Stimulated activated naive CD8-positive, alpha-beta T cell treated with anti-CD3 and anti-CD28 coated beads, Interleukin-15, amount 100 ng/mL, for 72 hours (primary cell): ENCODE results near the gene HSPG2.
A peak's percentile ranks its signal among the peaks of the same experiment; 100 is the strongest.

Experiments used
- ATAC-seq: fragments of 150-1000 bp; cut with Tn5 transposase; 2 replicates; pipeline ENCODE4 v1.10.0; 2021; ENCODE audit warnings: mild to moderate bottlenecking, moderate library complexity
- DNase-seq, 2 donors: peaks; one replicate each; pipeline ENCODE4 v3.0.0; 2021 to 2022
- H3K27ac Mint-ChIP-seq, 2 donors: one replicate each; pipeline ENCODE4 v1.8.0; 2022; ENCODE audit warnings: mild to moderate bottlenecking in 2 of 2, mixed read lengths in 2 of 2, moderate library complexity in 2 of 2
- H3K27me3 Mint-ChIP-seq: one replicate; pipeline ENCODE4 v1.8.0; 2022; ENCODE audit warnings: mixed read lengths
- H3K4me1 Mint-ChIP-seq: one replicate; pipeline ENCODE4 v1.8.0; 2022; ENCODE audit warnings: mild to moderate bottlenecking, mixed read lengths
- H3K4me3 Mint-ChIP-seq, 2 donors: one replicate each; pipeline ENCODE4 v1.8.0; 2022; ENCODE audit warnings: mild to moderate bottlenecking in 2 of 2, mixed read lengths in 2 of 2, moderate library complexity in 1 of 2
- H3K9me3 Mint-ChIP-seq, 2 donors: one replicate each; pipeline ENCODE4 v1.8.0; 2022; ENCODE audit warnings: mixed read lengths in 2 of 2

HSPG2 gene

DNA sequence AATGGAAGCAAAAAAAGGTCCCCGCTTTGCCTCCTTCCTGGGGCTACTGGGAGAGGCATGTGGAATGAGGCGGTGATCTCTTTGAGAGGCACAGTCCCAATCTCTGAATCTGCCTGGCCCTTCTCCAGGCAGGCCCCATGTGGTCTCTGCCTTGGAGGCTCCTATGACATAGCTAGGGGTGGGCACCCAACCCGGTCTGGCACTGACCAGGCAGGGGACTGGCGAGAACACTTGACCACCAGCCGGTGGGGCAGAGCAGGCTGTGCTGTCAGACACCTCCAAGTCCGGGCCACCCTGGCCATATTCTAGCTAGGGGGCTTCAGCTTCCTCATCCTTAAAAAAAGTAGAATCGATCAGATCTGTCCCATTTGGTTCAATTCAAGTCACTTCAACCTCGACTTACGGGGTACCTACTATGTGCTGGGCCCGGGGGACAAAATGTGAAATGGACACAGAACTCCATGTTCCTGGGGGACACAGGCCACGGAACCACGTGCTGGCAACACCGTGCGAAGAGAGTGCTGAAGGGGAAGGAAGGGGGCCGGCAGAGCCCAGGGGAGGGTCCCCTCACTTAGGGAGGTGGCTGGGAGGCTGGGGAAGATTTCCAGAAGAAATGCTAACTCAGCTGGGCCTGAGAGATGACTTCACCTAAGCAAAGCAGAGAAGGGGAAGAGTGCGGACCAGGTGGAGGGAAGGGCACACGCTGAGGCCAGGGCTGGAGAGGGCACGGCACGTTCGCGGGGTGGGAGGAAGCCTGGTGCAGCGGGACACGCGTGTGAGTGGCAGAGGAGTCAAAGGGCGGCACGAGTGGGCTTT lies 33.3 kb downstream of the HSPG2 start:
- Mint-ChIP-seq H3K27ac (no peak overlapping the region), H3K9me3 (no peaks in the 10 kb centered on the region), H3K27me3 (no peaks in the 10 kb centered on the region), H3K4me3 (no peak overlapping the region), H3K4me1 (peaks cover 33% of the 10 kb centered on the region)
- no peak for DNase-seq
- no peak for ATAC-seq

DNA sequence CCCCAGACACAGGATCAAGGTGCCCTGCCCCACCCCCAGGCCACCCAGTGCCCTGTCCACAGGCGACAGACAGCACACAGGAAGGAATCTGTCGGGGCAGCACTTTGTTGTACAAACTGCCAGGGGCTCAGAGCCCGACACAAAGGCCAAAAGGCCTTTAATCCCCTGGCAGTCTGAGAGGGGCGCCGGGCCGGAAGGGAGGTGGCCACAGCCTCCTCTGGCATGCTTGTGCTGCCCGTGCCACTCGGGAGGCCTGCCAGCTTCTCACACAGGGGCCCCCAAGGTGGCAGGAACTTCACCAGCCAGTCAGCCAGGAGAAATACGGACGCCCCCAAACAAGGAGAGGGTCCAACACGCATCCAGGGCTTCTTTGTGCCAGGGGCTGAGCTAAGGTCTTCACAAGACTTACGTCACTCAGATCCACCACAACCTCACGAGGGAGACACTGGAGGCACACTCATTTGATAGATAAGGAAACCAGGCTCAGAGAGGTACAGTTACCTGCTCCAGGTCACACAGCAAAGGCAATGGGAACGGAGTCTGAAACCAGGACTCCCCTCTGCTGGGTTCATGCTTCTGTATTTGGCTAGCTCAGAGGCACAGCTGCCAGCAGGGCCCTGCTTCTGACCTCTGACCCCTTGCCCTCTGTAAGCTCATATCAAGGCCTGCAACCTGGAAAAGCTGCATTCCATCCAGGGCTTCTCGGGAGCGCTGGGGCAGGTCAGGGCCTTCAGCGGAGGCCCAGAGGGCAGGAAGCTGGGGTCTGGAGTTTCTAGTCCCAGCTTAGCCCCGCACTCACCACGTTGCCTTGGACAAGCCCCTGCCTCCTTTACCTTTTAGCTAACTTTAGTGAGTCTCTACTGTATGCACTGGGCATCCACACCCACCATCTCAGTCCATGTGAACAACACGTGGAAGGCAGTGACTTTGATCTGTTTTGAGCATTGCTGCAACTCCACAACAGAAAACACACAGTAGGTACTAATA lies 34.8 kb downstream of the HSPG2 start:
- no peak for DNase-seq

DNA sequence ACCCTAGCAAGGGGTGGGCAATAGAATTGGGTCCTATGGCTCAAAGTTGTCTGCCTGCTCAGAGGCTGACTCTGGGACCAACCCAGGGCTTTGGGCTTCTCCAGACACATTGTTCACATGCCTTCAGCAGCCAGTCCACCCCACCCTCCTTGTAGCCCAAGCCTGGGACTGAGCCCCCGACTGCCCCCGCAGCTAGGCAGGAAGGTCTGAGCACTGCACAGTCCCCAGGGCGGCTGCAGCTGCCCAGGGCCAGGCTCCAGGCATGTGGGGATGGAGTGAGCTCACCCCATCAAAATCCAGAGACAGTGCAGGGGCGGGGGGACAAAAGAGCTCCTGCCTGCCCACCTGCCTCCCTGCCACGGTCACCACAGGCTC lies 35.6 kb downstream of the HSPG2 start:
- H3K9me3 Mint-ChIP-seq = no peaks in the 10 kb centered on the region
- no peak overlapping the region for H3K4me3 Mint-ChIP-seq
- no peaks in the 10 kb centered on the region for H3K27me3 Mint-ChIP-seq
- ATAC-seq (no peak), DNase-seq (no peak)
- H3K27ac Mint-ChIP-seq = no peak overlapping the region
- H3K4me1 Mint-ChIP-seq = peaks cover 30% of the 10 kb centered on the region

More for the DNA sequence above, 34.8 kb downstream of the HSPG2 start:
- Mint-ChIP-seq H3K9me3 (no peaks in the 10 kb centered on the region), H3K27me3 (no peaks in the 10 kb centered on the region), H3K27ac (peak overlapping the region in 1 of 2 donors; percentile 9), H3K4me1 (peaks cover 30% of the 10 kb centered on the region), H3K4me3 (no peak overlapping the region)
- ATAC-seq = no peak

DNA sequence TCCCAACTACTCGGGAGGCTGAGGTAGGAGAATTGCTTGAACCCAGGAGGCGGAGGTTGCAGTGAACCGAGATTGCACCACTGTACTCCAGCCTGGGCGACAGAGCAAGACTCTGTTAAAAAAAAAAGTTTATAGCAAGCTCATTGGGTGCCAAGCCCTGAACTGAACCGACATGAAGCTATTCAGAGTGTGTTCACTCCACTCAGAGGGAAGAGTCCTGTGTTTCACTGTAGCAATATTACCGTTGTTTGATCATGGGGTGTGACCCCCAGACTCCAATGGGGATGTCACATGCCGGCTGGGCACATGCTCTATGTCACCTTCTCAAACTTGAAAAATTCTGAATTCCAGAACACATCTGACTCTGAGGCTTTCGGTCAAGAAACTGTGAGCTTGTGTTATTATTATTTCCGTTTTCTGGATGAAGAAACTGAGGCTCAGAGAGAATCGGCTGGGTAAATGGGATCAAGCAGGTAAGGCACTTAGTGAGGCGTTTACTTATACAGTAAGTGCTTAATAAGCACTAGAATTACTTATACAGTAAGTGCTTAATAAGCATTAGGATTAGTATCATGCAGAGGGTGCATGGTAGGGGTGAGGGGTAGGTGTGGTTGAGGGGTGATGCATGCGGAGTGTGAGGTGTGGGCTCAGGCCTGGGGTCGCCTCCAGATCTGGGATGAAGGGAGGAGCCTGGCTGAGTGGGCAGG lies 36.2 kb downstream of the HSPG2 start:
- H3K27ac Mint-ChIP-seq = no peak overlapping the region
- DNase-seq (no peak), ATAC-seq (no peak)
- no peaks in the 10 kb centered on the region for H3K27me3 Mint-ChIP-seq
- H3K4me1 Mint-ChIP-seq = peaks cover 30% of the 10 kb centered on the region
- no peaks in the 10 kb centered on the region for H3K9me3 Mint-ChIP-seq
- H3K4me3 Mint-ChIP-seq = no peak overlapping the region

DNA sequence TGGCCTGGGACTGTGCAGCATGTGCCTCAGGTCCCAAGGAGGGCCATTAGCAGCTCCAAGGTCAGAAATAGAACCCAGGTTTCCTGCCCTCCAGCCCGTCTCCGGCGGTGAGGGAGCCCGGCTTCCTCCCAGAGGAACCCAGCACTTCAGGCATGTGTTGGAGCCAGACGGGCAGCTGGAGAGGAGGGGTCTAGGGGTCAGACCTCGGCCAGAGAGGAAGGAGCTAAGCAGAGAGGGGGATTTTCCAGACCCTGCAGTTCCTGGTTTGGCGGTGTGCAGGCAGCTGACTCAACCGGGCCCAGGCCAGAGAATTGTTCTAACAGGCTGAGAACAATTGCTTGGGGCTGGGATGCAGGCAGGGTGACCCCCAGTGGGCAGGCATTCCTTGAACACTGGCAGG lies 37.1 kb downstream of the HSPG2 start:
- no peaks in the 10 kb centered on the region for H3K27me3 Mint-ChIP-seq
- H3K4me3 Mint-ChIP-seq = no peak overlapping the region
- H3K27ac Mint-ChIP-seq = no peak overlapping the region
- no peak for DNase-seq
- H3K9me3 Mint-ChIP-seq = no peaks in the 10 kb centered on the region
- H3K4me1 Mint-ChIP-seq = peaks cover 24% of the 10 kb centered on the region
- no peak for ATAC-seq

DNA sequence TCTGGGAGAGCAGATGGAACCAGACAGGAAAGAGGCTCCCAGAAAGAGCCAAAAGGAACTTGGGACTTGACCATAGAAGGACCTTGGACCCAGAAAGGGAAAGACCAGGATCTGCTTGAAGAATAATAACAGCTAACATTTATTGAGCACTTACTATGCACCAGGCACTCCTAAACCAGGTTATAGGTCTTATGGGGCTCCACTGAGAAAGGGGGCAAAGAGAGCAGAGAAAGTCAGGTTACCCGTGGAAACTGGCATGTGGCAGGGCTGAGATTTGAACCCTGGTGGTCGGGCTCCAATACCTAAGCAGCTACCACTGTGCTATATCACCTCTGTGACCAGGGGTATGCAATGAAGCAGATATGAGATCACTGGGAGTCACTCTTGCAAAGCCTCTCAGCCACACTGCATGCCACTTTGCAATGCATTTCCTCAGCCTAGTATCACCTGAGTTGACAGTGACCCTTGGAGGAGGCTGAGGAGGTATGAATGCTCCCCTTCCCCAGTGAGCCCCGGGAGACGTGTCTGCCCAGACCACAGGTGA lies 37.8 kb downstream of the HSPG2 start:
- Mint-ChIP-seq H3K27me3 (no peaks in the 10 kb centered on the region), H3K4me1 (peaks cover 17% of the 10 kb centered on the region), H3K9me3 (no peaks in the 10 kb centered on the region), H3K27ac (peak overlapping the region in 1 of 2 donors; percentile 76), H3K4me3 (no peak overlapping the region)
- no peak for DNase-seq
- ATAC-seq = no peak

DNA sequence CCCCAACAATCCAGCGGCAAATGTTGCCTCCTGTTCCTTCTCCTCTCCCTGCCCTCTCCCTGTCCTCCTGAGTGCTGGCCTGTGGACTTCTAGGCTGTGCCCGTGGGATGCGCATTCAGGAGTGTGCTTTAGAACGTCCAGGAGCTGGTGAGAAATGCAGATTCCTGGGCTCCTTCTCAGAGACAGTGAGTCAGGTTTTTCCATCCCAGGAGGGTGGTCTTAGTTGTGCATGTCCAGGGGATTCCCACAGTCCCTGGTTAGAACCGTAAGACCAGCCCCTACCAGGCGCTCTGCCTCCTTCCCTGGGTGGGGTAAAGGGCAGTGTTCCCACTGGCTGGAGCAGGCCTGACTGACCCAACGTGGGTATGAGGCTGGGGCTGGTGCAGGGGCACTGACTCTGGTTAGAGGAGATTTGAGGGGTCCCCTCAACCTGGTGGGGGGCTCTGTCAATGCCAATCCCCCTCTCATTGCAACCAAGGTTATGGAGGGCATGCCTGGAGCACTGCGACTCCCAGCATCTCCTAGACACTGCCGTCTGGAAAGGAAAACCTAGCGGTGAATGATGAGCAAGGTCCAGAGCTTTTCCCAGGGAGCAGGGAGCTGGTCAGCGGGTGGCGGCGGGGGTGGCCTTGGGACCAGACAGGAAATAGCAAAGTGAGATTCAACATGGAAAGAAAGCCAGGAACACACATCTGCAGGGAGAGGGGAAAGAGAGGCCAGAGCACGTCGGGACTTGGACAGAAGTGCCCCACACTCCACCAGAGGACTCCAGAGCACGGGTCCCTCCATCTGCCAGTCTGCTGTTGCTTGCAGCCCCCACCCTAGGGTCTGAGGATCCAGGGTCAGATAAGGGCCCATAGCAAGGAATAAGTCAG lies 38.5 kb downstream of the HSPG2 start:
- peaks cover 10% of the 10 kb centered on the region for H3K4me1 Mint-ChIP-seq
- H3K9me3 Mint-ChIP-seq = no peaks in the 10 kb centered on the region
- H3K27ac Mint-ChIP-seq = peak overlapping the region in 1 of 2 donors; percentile 91
- DNase-seq = no peak
- ATAC-seq = no peak
- H3K27me3 Mint-ChIP-seq = no peaks in the 10 kb centered on the region
- no peak overlapping the region for H3K4me3 Mint-ChIP-seq

DNA sequence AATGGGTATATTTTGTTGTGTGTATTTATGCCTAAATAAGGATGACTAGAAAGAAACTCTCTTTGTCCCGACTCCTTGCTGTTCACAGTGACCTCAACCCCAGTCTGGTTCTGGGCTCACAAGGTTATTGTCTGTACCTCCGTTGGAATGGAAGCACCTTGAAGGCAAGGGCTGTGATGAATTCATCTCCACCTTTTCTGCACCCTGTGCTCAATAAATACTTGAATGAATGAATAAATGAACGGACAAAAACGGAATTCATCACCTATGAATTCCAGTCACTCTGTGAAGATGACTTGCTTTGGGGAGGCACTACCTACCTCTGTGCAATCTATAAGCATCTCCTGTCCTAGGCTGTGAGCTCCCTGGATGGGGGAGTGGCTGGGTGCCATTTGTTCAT lies 39.3 kb downstream of the HSPG2 start:
- Mint-ChIP-seq H3K27ac (no peak overlapping the region), H3K27me3 (no peaks in the 10 kb centered on the region)

DNA sequence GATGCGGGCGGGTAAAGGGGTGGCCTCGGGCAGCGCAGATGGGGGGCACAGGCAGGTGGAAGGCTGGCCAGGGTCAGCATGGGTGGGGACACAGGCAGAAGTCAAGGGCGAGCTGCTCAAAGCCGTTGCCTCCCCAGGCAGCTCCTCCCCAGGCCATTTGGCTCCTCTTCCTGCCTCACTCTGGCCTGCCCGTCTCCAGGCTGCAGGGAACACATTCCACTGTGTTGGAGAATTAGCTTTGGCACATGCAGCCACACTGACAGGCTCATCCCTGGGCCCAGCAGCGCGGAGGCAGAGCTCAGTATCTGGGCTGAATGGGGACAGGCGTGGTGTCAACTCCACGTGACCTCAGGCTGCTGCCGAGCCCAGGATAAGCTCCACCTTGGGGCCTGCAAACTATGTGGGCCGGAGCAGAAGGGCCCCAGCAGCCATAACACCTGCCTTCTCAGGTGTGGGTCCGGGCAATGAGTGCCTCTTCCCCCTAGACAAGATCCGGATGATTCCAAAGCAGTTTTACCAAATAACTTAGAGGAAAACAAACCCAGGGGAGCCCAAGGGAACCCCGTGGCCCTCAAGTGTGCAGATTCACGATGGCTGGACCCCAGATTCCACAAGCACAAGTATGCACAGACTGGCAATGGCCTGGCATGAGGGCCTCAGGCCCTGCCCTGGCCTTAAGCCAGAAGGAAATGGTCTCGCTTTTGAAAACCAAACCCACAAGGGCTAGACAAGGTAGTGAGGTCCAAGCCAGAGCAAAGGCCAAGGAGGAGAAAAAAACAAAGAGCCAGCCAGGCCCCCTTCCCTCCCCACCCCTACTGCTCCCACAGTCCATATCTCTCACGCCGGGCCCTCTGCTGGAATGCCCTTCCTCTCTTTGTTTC lies 40.2 kb downstream of the HSPG2 start:
- H3K27ac Mint-ChIP-seq = no peak overlapping the region
- ATAC-seq = no peak
- no peak for DNase-seq

More for the DNA sequence above, 39.3 kb downstream of the HSPG2 start:
- peaks cover 10% of the 10 kb centered on the region for H3K4me1 Mint-ChIP-seq
- DNase-seq = no peak
- no peaks in the 10 kb centered on the region for H3K9me3 Mint-ChIP-seq
- H3K4me3 Mint-ChIP-seq = no peak overlapping the region
- ATAC-seq = no peak

DNA sequence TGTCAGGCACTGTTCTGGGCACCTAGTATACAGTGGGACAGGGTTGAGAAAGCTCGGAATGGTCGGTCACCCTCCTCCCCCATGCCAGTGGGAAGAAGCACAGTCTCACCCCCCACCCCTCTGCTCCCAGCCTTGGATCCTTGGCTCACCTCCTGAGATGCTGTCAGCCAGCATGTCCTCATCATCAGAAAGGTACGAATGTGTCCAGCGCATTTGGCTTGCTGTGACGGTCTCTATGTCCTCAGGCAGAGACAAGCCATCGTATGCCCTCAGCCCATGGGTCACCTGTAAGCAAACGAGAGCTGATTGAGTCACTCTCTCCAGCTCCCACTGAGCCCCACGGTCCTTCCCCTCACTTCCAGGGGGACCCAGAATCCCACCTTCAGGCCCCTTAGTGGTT lies 41.1 kb downstream of the HSPG2 start:
- no peaks in the 10 kb centered on the region for H3K27me3 Mint-ChIP-seq
- no peak overlapping the region for H3K4me3 Mint-ChIP-seq
- H3K4me1 Mint-ChIP-seq = no peaks in the 10 kb centered on the region
- no peak overlapping the region for H3K27ac Mint-ChIP-seq
- no peaks in the 10 kb centered on the region for H3K9me3 Mint-ChIP-seq
- ATAC-seq = no peak
- no peak for DNase-seq

More for the DNA sequence above, 40.2 kb downstream of the HSPG2 start:
- Mint-ChIP-seq H3K4me3 (no peak overlapping the region), H3K9me3 (no peaks in the 10 kb centered on the region), H3K4me1 (peaks cover 7% of the 10 kb centered on the region), H3K27me3 (no peaks in the 10 kb centered on the region)

DNA sequence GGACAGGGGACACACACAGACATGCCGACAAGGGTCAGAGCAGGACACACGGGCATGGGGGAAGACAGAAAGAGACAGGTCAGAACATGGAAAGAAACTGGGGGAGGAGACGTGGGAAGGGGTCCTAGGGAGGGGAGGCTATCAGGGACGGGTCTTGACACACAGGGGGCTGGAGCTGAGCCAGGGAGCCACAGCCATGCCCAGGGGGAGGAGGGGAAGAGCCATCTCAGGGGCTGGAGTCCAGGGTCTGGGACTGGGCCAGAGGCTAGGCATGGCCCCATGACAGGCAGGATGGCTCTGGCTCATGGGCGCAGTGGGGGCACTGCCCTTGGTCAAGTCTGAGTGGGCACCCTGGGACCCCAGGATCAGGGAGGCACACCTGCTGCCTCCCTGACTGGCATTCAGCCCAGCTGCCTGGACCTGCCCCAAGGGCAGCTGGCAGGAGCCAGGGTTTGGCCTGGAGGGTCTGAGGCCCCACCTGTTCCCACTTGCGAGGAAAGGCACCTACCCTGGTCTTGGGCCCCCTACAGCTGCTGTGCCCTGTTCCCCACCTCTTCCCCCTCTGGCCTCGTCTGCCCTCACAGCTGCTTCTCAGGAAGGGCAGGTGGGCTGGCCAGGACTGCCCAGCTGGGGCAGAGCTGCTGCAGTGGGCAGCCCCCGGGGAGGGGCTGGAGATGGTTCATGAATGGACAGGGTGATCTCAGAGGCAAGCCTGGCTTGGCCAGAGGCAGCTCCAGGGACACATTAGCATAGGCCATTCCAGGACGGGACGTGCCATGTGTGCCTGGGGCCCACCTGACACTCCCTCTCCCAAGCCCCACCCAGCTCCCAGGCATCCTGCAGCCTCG lies 42.9 kb downstream of the HSPG2 start:
- no peak for DNase-seq
- Mint-ChIP-seq H3K4me1 (no peaks in the 10 kb centered on the region), H3K27ac (peak overlapping the region; percentile 19 to 47), H3K9me3 (no peaks in the 10 kb centered on the region), H3K27me3 (no peaks in the 10 kb centered on the region), H3K4me3 (no peak overlapping the region)
- ATAC-seq = peak; percentile 27

DNA sequence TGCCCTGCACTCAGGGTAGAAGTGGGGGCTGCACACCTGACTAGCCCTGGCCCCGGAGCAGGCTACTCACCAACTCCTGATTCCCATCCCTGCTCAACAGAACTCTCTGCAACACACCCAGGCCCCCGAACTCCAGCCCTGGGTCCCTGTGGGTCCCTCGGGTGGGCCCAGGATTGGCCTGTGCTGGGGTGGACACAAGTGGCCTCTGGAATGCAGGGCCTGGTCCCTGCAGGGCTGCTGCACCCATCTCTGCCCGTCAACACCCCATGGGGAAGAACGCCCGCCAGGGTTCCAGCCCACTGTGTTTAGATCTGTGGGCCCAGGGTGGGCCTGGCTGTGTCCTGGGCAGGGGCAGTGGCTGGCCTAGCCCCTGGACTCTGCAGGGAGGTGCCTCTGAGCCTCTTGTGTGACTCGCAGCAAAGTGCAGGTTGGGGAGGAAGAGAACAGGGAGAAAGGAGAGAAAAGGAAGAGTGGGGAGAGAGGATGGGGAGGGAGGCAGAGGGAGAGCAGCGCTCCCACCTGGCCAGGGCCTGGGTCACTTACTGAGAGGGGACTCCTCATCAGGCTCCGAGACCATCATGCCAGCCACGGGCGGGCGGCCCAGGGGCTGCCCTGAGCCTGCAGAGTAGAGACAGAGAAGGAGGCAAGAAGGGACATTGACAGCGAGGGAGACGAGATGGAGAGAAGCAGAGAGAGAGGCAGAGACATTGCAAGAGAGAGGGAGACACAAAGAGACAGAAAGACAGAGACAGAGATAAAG lies 43.9 kb downstream of the HSPG2 start:
- Mint-ChIP-seq H3K27me3 (no peaks in the 10 kb centered on the region), H3K9me3 (no peaks in the 10 kb centered on the region), H3K4me1 (no peaks in the 10 kb centered on the region), H3K27ac (no peak overlapping the region), H3K4me3 (no peak overlapping the region)
- DNase-seq (no peak), ATAC-seq (no peak)
